Measurements from ENCODE around the gene FRMD8. TPM values are rescaled to one million over a fixed set of nuclear protein-coding genes. Genes with fewer than 3 reads are reported as not detected.

The FRMD8 gene
- total and polyA plus RNA-seq, 9 of the 15 experiments (the other 6 are each of a cell fraction or from before 2014, with no cell fraction given) = 4.5 to 54.5 (median 15.8) TPM

- TF ChIP-seq, protein P1, sequence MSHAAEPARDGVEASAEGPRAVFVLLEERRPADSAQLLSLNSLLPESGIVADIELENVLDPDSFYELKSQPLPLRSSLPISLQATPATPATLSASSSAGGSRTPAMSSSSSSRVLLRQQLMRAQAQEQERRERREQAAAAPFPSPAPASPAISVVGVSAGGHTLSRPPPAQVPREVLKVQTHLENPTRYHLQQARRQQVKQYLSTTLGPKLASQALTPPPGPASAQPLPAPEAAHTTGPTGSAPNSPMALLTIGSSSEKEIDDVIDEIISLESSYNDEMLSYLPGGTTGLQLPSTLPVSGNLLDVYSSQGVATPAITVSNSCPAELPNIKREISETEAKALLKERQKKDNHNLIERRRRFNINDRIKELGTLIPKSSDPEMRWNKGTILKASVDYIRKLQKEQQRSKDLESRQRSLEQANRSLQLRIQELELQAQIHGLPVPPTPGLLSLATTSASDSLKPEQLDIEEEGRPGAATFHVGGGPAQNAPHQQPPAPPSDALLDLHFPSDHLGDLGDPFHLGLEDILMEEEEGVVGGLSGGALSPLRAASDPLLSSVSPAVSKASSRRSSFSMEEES (CRISPR knock-in tag; IDR thresholded peaks at IDR 0.05) = no peak; the same call in 1 of the 2 replicates
- TF ChIP-seq RBM34 (IDR thresholded peaks at IDR 0.05; ENCODE audit: borderline replicate concordance, insufficient read depth, low read length) (no peak), ZBTB17 (CRISPR knock-in tag; IDR thresholded peaks at IDR 0.05) (peak; percentile 93), E2F3 (CRISPR knock-in tag; IDR thresholded peaks at IDR 0.05) (peak; percentile 67; the same call in 1 of the 2 replicates), ZKSCAN3 (CRISPR knock-in tag; IDR thresholded peaks at IDR 0.05) (no peak), HMG20A (CRISPR knock-in tag; conservative IDR thresholded peaks at IDR 0.05) (no peak), DACH1 (IDR thresholded peaks at IDR 0.05; ENCODE audit: partially characterized antibody) (no peak), DIDO1 (tag; IDR thresholded peaks at IDR 0.05; ENCODE audit: low read depth) (no peak), EZH2 (IDR thresholded peaks at IDR 0.05; ENCODE audit: borderline replicate concordance, low read depth, low read length) (no peak), TFAM (CRISPR knock-in tag; conservative IDR thresholded peaks at IDR 0.05) (no peak), GABPA (tag; conservative IDR thresholded peaks at IDR 0.05; ENCODE audit: low read depth) (peak; percentile 53), POLR2AphosphoS5 (IDR thresholded peaks at IDR 0.05; ENCODE audit: control insufficient read depth, insufficient read depth, low read depth, low read length) (no peak; the same call in 1 of the 2 replicates), ZNF830 (CRISPR knock-in tag; IDR thresholded peaks at IDR 0.05) (no peak), IRF2 (CRISPR knock-in tag; IDR thresholded peaks at IDR 0.05) (no peak), BHLHE40 (IDR thresholded peaks at IDR 0.05; ENCODE audit: low read length) (peak; percentile 89), CHCHD3 (CRISPR knock-in tag; IDR thresholded peaks at IDR 0.05) (no peak), ZNF449 (CRISPR knock-in tag; IDR thresholded peaks at IDR 0.05) (peak; percentile 78; the same call in 1 of the 2 replicates), TCF7L2 (IDR thresholded peaks at IDR 0.05; ENCODE audit: low read depth, low read length) (no peak), COPS2 (conservative IDR thresholded peaks at IDR 0.05) (no peak)
- TF ChIP-seq, protein P2, sequence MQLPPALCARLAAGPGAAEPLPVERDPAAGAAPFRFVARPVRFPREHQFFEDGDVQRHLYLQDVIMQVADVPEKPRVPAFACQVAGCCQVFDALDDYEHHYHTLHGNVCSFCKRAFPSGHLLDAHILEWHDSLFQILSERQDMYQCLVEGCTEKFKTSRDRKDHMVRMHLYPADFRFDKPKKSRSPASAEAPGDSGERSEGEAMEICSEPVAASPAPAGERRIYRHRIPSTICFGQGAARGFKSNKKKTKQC (CRISPR knock-in tag; IDR thresholded peaks at IDR 0.05) = peak; percentile 96
- TF ChIP-seq, protein P3, sequence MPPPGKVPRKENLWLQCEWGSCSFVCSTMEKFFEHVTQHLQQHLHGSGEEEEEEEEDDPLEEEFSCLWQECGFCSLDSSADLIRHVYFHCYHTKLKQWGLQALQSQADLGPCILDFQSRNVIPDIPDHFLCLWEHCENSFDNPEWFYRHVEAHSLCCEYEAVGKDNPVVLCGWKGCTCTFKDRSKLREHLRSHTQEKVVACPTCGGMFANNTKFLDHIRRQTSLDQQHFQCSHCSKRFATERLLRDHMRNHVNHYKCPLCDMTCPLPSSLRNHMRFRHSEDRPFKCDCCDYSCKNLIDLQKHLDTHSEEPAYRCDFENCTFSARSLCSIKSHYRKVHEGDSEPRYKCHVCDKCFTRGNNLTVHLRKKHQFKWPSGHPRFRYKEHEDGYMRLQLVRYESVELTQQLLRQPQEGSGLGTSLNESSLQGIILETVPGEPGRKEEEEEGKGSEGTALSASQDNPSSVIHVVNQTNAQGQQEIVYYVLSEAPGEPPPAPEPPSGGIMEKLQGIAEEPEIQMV (tag; conservative IDR thresholded peaks at IDR 0.05; ENCODE audit: low read depth) = peak; percentile 62
- TF ChIP-seq, protein P4, sequence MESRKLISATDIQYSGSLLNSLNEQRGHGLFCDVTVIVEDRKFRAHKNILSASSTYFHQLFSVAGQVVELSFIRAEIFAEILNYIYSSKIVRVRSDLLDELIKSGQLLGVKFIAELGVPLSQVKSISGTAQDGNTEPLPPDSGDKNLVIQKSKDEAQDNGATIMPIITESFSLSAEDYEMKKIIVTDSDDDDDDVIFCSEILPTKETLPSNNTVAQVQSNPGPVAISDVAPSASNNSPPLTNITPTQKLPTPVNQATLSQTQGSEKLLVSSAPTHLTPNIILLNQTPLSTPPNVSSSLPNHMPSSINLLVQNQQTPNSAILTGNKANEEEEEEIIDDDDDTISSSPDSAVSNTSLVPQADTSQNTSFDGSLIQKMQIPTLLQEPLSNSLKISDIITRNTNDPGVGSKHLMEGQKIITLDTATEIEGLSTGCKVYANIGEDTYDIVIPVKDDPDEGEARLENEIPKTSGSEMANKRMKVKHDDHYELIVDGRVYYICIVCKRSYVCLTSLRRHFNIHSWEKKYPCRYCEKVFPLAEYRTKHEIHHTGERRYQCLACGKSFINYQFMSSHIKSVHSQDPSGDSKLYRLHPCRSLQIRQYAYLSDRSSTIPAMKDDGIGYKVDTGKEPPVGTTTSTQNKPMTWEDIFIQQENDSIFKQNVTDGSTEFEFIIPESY (CRISPR knock-in tag; IDR thresholded peaks at IDR 0.05) = peak; percentile 68
Observed at GRCh38 chr11:65382033-65382803, 4.2 kb upstream of the FRMD8 start, which contains the start of gene SLC25A45 (continued).

All from K562 (cell line).